Right cardiac atrium (tissue), 5 donors: ENCODE results near the gene ACTN3. TPM values are rescaled to one million over a fixed set of nuclear protein-coding genes. Genes with fewer than 3 reads are reported as not detected.
A peak's percentile ranks its signal among the peaks of the same experiment; 100 is the strongest.
"Not testable (repeated sequence)": the region's sequence is repeated elsewhere in the genome, so short reads cannot be mapped to it uniquely, and the experiment has no call there.

Experiments used
- ATAC-seq, 2 donors: fragments of 200-7000 bp; cut with Tn5 transposase; one replicate each; pipeline versions ENCODE4 v1.8.0 to v1.9.1; 2020; ENCODE audit warnings: moderate library complexity in 2 of 2, mild to moderate bottlenecking in 1 of 2
- DNase-seq, 3 donors: peaks; one replicate each; pipeline ENCODE4 v3.0.0-alpha.2; 2020
- H3K27ac ChIP-seq: one replicate; pipeline ENCODE4 v1.5.1; 2013; ENCODE audit warnings: mild to moderate bottlenecking, low read length, control low read depth, moderate library complexity
- H3K27me3 ChIP-seq: one replicate; pipeline ENCODE4 v1.6.1; 2013; ENCODE audit not compliant: control insufficient read depth, insufficient read depth
- H3K4me1 ChIP-seq: one replicate; pipeline ENCODE4 v1.6.1; 2013; ENCODE audit warnings: low read length; ENCODE audit not compliant: control insufficient read depth, insufficient read depth
- H3K4me3 ChIP-seq: one replicate; pipeline ENCODE4 v1.5.1; 2013; ENCODE audit warnings: low read length, control low read depth
- H3K9me3 ChIP-seq: one replicate; pipeline ENCODE4 v1.6.1; 2013; ENCODE audit warnings: low read length; ENCODE audit not compliant: control insufficient read depth
- WGBS: extraction: QIAGEN DNeasy Blood & Tissue Kit; methylation state at CpG from one replicate; pipeline ENCODE4 v1.1.7; 2013; 5-methylcytosine and 5-hydroxymethylcytosine counted together
- intact Hi-C, 4 donors: fragments of 100-400 bp; cut with DNase I; formaldehyde crosslinking; loops; one replicate each; pipeline versions ENCODE4 v1.11.0 to v1.14.0; 2022 to 2023
- polyA plus RNA-seq: library from polyadenylated mRNA; stranded (reverse); fragments of 200-250 nt; gene quantifications from one replicate; pipeline ENCODE4 v1.2.3, GENCODE V29; 2013
- total RNA-seq, 4 donors: library from RNA; stranded (reverse); fragmentation: NEBNext Ultra II Directional; extraction: Animal tissue kit (Norgen Biotek cat#: 25700); gene quantifications; one replicate each; pipeline ENCODE4 v1.2.1, GENCODE V29; 2021
- donor health status: healthy with polysubstance abuse.
- donor health status: DM: no; HTN: yes; CAD: no.
- donor health status: DM: no; HTN: no; CAD: no.
- donor health status: DM: no; HTN: yes; CAD: no; lungs with severe emphysema.
- donor health status: DM: yes; HTN: yes; CAD: no.

ACTN3 gene
- total and polyA plus RNA-seq, 5 donors: 0.05 to 0.09 TPM; not detected in 3

GRCh38 chr11:66600219-66600618 lies 53.5 kb downstream of the ACTN3 start:
- 73% methylated on average over 2 of the region's 2 CpGs for WGBS
- Histone ChIP-seq H3K27ac (no peak overlapping the region), H3K27me3 (no peaks in the 10 kb centered on the region), H3K9me3 (no peaks in the 10 kb centered on the region), H3K4me3 (no peak overlapping the region), H3K4me1 (peaks cover 3% of the 10 kb centered on the region)
- no peak for DNase-seq
- no peak for ATAC-seq
- intact Hi-C loops: no loop called here

- peak overlapping the region; percentile 49 for H3K27ac ChIP-seq
- peak; percentile 60 to 71 for ATAC-seq
- intact Hi-C loops: no loop called here
Observed at GRCh38 chr11:66600631-66601233, 54.0 kb downstream of the ACTN3 start.

DNA sequence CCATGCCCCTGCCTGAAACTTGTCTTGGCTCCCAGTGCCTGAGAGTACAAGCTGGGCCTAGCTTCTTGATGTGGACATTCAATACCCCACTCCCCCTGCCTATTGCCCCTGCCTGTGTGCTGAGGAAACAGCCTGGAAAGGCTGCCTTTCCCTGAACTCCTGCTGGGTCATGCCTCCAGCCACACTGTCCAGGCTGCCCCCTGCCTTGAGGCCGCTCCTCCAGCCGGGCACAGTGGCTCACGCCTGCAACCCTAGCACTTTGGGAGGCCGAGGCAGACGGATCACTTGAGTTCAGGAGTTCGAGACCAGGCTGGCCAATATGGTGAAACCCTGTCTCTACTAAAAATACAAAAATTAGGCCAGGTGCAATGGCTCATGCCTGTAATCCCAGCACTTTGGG lies 56.4 kb downstream of the ACTN3 start:
- no peaks in the 10 kb centered on the region for H3K27me3 ChIP-seq
- no peak overlapping the region for H3K4me3 ChIP-seq
- WGBS: 96% methylated on average over 6 of the region's 6 CpGs
- ATAC-seq: no peak
- no peaks in the 10 kb centered on the region for H3K9me3 ChIP-seq
- no peak for DNase-seq
- H3K4me1 ChIP-seq: no peaks in the 10 kb centered on the region
- no peak overlapping the region for H3K27ac ChIP-seq
- intact Hi-C loops: no loop called here

More at GRCh38 chr11:66600631-66601233, 54.0 kb downstream of the ACTN3 start:
- peak in 1 of 3 donors; percentile 31 for DNase-seq
- Histone ChIP-seq H3K9me3 (no peaks in the 10 kb centered on the region), H3K27me3 (no peaks in the 10 kb centered on the region), H3K4me3 (no peak overlapping the region), H3K4me1 (no peaks in the 10 kb centered on the region)
- 79% methylated on average over 4 of the region's 4 CpGs for WGBS

- 84% methylated on average over 5 of the region's 5 CpGs for WGBS
- intact Hi-C loops: no loop called here
- DNase-seq: no peak
- H3K9me3 ChIP-seq: no peaks in the 10 kb centered on the region
- no peak for ATAC-seq
- H3K27me3 ChIP-seq: no peaks in the 10 kb centered on the region
- H3K4me3 ChIP-seq: no peak overlapping the region
- no peaks in the 10 kb centered on the region for H3K4me1 ChIP-seq
- no peak overlapping the region for H3K27ac ChIP-seq
Observed at GRCh38 chr11:66604155-66604554, 57.5 kb downstream of the ACTN3 start.

DNA sequence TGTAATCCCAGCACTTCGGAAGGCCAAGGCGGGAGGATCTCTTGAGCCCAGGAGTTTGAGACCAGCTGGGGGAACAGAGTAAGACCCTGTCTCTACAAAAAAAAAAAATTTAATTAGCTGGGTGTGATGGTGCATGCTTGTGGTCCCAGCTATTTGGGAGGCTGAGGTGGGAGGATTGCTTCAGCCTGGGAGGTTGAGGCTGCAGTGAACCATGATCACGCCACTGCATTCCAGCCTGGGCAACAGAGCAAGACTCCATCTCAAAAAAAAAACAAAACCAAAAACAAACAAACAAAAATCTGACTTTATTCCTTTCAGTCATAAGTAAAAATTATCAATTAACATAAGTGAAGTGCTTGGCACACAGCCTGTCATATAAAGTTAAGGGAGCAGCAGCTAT lies 59.9 kb downstream of the ACTN3 start:
- H3K27ac ChIP-seq: peak overlapping the region; percentile 33
- intact Hi-C loops: not testable (repeated sequence)

GRCh38 chr11:66607126-66607834 lies 60.6 kb downstream of the ACTN3 start:
- no peaks in the 10 kb centered on the region for H3K4me1 ChIP-seq
- peak; percentile 83 to 88 for ATAC-seq
- 24% methylated on average over 8 of the region's 8 CpGs for WGBS

More for the DNA sequence above, 59.9 kb downstream of the ACTN3 start:
- not testable (repeated sequence) for H3K4me1 ChIP-seq, ATAC-seq, H3K9me3 ChIP-seq, DNase-seq, H3K27me3 ChIP-seq, H3K4me3 ChIP-seq
- 92% methylated on average over 3 of the region's 3 CpGs for WGBS

DNA sequence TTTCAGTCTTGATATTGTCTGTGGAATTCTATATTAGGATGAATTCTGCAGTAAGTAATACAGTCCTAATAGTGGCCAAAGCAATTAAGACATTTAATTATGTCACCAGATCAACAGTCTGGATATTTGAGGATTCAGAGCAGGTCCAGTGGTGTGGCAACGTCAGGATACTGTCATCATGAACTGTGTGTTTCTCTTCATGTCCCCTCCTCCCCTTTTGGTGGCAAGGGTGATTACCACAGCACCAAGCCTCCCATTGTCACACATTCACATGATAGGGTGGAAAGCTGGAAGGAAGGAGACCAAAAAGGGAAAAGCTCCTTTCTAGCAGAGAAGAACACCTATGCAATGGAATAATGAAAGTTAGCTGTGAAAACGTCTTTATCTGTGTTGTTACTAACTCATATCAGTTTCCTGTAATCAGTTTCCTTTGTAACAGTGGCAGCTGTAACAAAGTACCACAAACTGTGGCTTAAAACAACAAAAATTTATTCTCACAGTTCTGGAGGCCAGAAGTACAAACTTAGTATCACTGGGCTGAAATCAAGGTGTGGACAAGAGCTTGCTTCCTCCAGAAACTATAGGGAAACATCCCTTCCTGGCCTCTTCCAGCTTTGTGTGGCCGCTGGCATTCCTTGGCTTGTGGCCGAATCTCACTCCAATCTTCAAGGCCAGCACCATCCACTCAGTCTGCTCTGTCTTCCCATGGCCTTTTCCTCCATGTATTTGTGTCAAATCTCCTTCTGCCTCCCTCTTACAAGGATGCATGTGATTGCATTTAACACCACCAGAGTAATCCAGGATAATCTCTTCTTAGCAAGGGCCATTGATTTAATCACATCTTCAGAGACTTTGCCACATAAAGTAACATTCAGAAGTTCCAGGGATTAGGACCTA lies 63.3 kb downstream of the ACTN3 start:
- intact Hi-C loops: no loop called here
- H3K27ac ChIP-seq: no peak overlapping the region

More at GRCh38 chr11:66607126-66607834, 60.6 kb downstream of the ACTN3 start:
- intact Hi-C loops: no loop called here
- Histone ChIP-seq H3K4me3 (no peak overlapping the region), H3K27me3 (no peaks in the 10 kb centered on the region), H3K9me3 (no peaks in the 10 kb centered on the region), H3K27ac (peak overlapping the region; percentile 33)
- DNase-seq: peak; percentile 79 to 91 (median 85)

DNA sequence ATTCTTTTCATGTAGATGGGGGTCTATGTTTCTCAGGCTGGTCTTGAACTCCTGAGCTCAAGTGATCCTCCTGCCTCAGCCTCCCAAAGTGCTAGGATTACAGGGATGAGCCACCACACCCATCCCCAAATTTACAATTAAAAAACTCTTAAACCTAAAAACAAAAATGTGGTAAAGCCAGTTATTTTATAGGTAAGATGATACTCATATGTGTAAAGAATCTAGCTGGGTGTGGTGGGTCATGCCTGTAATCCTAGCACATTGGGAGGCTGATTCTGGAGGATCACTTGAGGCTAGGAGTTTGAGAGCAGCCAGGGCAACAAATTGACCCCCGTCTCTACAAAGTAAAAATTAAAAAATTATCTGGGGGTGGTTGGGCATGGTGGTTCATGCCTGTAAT lies 65.8 kb downstream of the ACTN3 start:
- intact Hi-C loops: no loop called here
- no peak overlapping the region for H3K27ac ChIP-seq
- no peak for DNase-seq
- no peaks in the 10 kb centered on the region for H3K4me1 ChIP-seq
- no peaks in the 10 kb centered on the region for H3K27me3 ChIP-seq
- no peaks in the 10 kb centered on the region for H3K9me3 ChIP-seq
- no peak for ATAC-seq
- WGBS: 85% methylated on average over 1 of the region's 1 CpG
- no peak overlapping the region for H3K4me3 ChIP-seq

More for the DNA sequence above, 63.3 kb downstream of the ACTN3 start:
- Histone ChIP-seq H3K27me3 (no peaks in the 10 kb centered on the region), H3K9me3 (no peaks in the 10 kb centered on the region), H3K4me1 (no peaks in the 10 kb centered on the region), H3K4me3 (no peak overlapping the region)
- no peak for ATAC-seq
- no peak for DNase-seq
- WGBS: 61% methylated on average over 4 of the region's 4 CpGs

Other genes with a start within 250 kb of the ACTN3 start
- gene CD248, start 229.9 kb upstream of the ACTN3 start, total RNA-seq: 10 to 100 TPM; 10.5 to 22.9 (median 21.9) TPM
- 12.0 TPM for gene CD248, start 229.9 kb upstream of the ACTN3 start, polyA plus RNA-seq
- 1 to 10 TPM; 2.0 to 3.8 (median 2.2) TPM for gene RIN1, start 210.5 kb upstream of the ACTN3 start, total RNA-seq
- 1.6 TPM for gene RIN1, start 210.5 kb upstream of the ACTN3 start, polyA plus RNA-seq
- 10 to 100 TPM; 12.7 to 19.8 (median 15.0) TPM for gene BRMS1, start 201.8 kb upstream of the ACTN3 start, total RNA-seq
- gene BRMS1, start 201.8 kb upstream of the ACTN3 start, polyA plus RNA-seq: 26.0 TPM
- 10 to 100 TPM; 43.9 to 67.1 (median 57.0) TPM for gene B4GAT1, start 199.3 kb upstream of the ACTN3 start, total RNA-seq
- gene B4GAT1, start 199.3 kb upstream of the ACTN3 start, polyA plus RNA-seq: 60.2 TPM
- 10 to 100 TPM; 18.7 to 33.2 (median 30.0) TPM for gene SLC29A2, start 175.1 kb upstream of the ACTN3 start, total RNA-seq
- 24.3 TPM for gene SLC29A2, start 175.1 kb upstream of the ACTN3 start, polyA plus RNA-seq
- under 1 TPM; 0.09 to 0.84 (median 0.14) TPM for gene NPAS4, start 125.9 kb upstream of the ACTN3 start, total RNA-seq
- gene NPAS4, start 125.9 kb upstream of the ACTN3 start, polyA plus RNA-seq: 0.84 TPM
- 10 to 100 TPM; 47.5 to 53.0 (median 50.1) TPM for gene MRPL11, start 108.1 kb upstream of the ACTN3 start, total RNA-seq
- 62.6 TPM for gene MRPL11, start 108.1 kb upstream of the ACTN3 start, polyA plus RNA-seq
- 10 to 100 TPM in 3 of 4 donors, 1 to 10 TPM in 1; 9.9 to 14.2 (median 12.8) TPM for gene PELI3, start 80.0 kb upstream of the ACTN3 start, total RNA-seq
- 12.8 TPM for gene PELI3, start 80.0 kb upstream of the ACTN3 start, polyA plus RNA-seq
- 10 to 100 TPM in 3 of 4 donors, 1 to 10 TPM in 1; 9.5 to 16.2 (median 14.7) TPM for gene DPP3, start 66.5 kb upstream of the ACTN3 start, total RNA-seq
- gene DPP3, start 66.5 kb upstream of the ACTN3 start, polyA plus RNA-seq: 10.5 TPM
- 10 to 100 TPM; 19.3 to 25.2 (median 21.4) TPM for gene BBS1, start 36.3 kb upstream of the ACTN3 start, total RNA-seq
- gene BBS1, start 36.3 kb upstream of the ACTN3 start, polyA plus RNA-seq: 12.4 TPM
- 1 to 10 TPM; 6.6 to 7.8 (median 7.5) TPM for gene ZDHHC24, start 855 bp upstream of the ACTN3 start, total RNA-seq
- gene ZDHHC24, start 855 bp upstream of the ACTN3 start, polyA plus RNA-seq: 6.3 TPM
- 100 to 1,000 TPM in 2 of 4 donors, 10 to 100 TPM in 2; 85.5 to 136 (median 95.2) TPM for gene CTSF, start 21.7 kb downstream of the ACTN3 start, total RNA-seq
- gene CTSF, start 21.7 kb downstream of the ACTN3 start, polyA plus RNA-seq: 56.0 TPM
- gene CCDC87, start 46.2 kb downstream of the ACTN3 start, total RNA-seq: under 1 TPM; 0.53 to 0.99 (median 0.68) TPM
- gene CCDC87, start 46.2 kb downstream of the ACTN3 start, polyA plus RNA-seq: 0.43 TPM
- 10 to 100 TPM; 30.3 to 40.2 (median 34.2) TPM for gene CCS, start 46.3 kb downstream of the ACTN3 start, total RNA-seq
- gene CCS, start 46.3 kb downstream of the ACTN3 start, polyA plus RNA-seq: 45.8 TPM
- 10 to 100 TPM; 30.8 to 45.6 (median 33.6) TPM for gene RBM14, start 69.7 kb downstream of the ACTN3 start, total RNA-seq
- 28.1 TPM for gene RBM14, start 69.7 kb downstream of the ACTN3 start, polyA plus RNA-seq
- 10 to 100 TPM; 66.9 to 77.9 (median 68.3) TPM for gene RBM4, start 91.8 kb downstream of the ACTN3 start, total RNA-seq
- 63.3 TPM for gene RBM4, start 91.8 kb downstream of the ACTN3 start, polyA plus RNA-seq
- 10 to 100 TPM in 3 of 4 donors, 1 to 10 TPM in 1; 9.0 to 15.7 (median 12.2) TPM for gene RBM4B, start 131.0 kb downstream of the ACTN3 start, total RNA-seq
- gene RBM4B, start 131.0 kb downstream of the ACTN3 start, polyA plus RNA-seq: 11.5 TPM
- 1 to 10 TPM; 2.3 to 7.0 (median 3.1) TPM for gene SPTBN2, start 182.3 kb downstream of the ACTN3 start, total RNA-seq
- 0.38 TPM for gene SPTBN2, start 182.3 kb downstream of the ACTN3 start, polyA plus RNA-seq